PC-9 (cell line): ENCODE results near the gene TSPAN12.
"Not testable (repeated sequence)": the region's sequence is repeated elsewhere in the genome, so short reads cannot be mapped to it uniquely, and the experiment has no call there.

Experiments
- CTCF ChIP-seq: fragments of 200-600 bp; sonication (generic); conservative IDR thresholded peaks from 2 replicates; pipeline ENCODE4 v1.6.1; 2017; ENCODE audit warnings: mixed run types, antibody characterized with exemption, mild to moderate bottlenecking, moderate library complexity
- EZH2 ChIP-seq: fragments of 200-600 bp; sonication (generic); IDR thresholded peaks from 2 replicates; pipeline ENCODE4 v1.8.0; 2017; ENCODE audit warnings: antibody characterized with exemption, low read depth

GRCh38 chr7:120895253-120895652, 37.3 kb upstream of the TSPAN12 start:
- TF ChIP-seq CTCF, EZH2: not testable (repeated sequence)
